NCI-H2227 (cell line): ENCODE measurements around the gene NBR1.
"Not testable (repeated sequence)": the region's sequence is repeated elsewhere in the genome, so short reads cannot be mapped to it uniquely, and the experiment has no call there.

Experiments
- DNase-seq: peaks from one replicate; lab custom pipeline; 2025; ENCODE audit not compliant: unreplicated experiment; lab: John Stamatoyannopoulos, UW

The NBR1 gene, protein sequence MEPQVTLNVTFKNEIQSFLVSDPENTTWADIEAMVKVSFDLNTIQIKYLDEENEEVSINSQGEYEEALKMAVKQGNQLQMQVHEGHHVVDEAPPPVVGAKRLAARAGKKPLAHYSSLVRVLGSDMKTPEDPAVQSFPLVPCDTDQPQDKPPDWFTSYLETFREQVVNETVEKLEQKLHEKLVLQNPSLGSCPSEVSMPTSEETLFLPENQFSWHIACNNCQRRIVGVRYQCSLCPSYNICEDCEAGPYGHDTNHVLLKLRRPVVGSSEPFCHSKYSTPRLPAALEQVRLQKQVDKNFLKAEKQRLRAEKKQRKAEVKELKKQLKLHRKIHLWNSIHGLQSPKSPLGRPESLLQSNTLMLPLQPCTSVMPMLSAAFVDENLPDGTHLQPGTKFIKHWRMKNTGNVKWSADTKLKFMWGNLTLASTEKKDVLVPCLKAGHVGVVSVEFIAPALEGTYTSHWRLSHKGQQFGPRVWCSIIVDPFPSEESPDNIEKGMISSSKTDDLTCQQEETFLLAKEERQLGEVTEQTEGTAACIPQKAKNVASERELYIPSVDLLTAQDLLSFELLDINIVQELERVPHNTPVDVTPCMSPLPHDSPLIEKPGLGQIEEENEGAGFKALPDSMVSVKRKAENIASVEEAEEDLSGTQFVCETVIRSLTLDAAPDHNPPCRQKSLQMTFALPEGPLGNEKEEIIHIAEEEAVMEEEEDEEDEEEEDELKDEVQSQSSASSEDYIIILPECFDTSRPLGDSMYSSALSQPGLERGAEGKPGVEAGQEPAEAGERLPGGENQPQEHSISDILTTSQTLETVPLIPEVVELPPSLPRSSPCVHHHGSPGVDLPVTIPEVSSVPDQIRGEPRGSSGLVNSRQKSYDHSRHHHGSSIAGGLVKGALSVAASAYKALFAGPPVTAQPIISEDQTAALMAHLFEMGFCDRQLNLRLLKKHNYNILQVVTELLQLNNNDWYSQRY

DNA sequence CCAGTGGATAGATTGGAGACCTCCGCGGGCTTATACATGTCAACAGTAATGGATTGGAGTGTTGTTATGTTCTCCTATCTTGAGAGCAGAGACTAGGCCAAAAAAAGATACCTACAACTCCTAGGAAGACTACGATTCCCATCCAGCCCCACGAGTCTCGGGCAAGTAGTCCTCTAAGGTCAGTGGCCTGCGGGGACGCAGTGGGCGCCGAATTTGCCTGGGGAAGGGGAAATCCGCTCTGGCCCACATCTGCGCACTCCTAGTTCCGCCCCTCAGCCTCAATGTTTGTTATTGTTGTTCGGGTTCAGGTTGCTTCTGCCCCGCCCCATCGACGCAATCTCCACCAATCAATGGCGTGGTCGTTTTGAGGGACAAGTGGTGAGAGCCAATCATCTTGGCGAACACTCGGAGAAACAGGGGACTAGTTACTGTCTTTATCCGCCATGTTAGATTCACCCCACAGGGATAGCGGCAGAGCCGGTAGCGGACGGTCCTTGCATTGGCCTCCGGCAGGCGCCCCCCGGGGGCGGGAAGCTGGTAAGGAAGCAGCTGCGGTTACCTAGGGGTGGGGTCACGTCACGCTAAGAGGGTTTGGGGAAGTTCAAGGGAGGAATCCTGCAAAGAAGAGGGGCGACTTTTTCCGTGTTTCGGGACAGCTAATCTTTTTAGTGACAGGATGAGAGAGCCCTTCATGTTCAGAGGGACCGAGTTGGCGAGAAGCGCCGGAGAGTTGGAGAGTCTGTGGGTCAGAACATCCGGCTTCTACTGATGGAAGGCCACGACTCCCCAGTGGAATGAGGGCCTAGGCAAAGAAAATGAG lies at the start of gene NBR1:
Gene NBR1 (plus strand): TSS at position 449 of the 820 bp plus-strand sequence. CDS start 4,586 bp downstream, outside the sequence.
- peak; percentile 98 for DNase-seq

GRCh38 chr17:43125133-43125966 lies 45.7 kb upstream of the NBR1 start, which contains the start of gene BRCA1:
Gene BRCA1, minus strand, starts transcription at chr17:43125364. Its CDS starts 1,268 bp downstream, at chr17:43124096.
- peak; percentile 99 for DNase-seq

GRCh38 chr17:43125967-43126910 lies 44.8 kb upstream of the NBR1 start:
- peak; percentile 50 for DNase-seq

DNA sequence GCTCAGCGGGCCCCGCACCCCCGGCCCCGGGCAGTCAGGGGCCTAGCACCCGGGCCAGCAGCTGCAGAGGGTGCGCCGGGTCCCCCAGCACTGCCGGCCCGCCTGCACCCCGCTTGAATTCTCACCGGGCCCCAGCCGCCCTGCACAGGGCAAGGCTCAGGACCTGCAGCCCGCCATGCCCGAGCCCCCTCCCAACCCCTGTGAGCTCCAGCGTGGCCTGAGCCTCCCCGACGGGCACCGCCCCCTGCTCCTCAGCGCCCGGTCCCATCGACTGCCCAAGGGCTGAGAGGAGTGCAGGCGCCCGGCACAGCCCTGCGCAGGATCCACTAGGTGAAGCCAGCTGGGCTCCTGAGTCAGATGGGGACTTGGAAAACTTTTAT lies 44.1 kb upstream of the NBR1 start:
- no peak for DNase-seq

DNA sequence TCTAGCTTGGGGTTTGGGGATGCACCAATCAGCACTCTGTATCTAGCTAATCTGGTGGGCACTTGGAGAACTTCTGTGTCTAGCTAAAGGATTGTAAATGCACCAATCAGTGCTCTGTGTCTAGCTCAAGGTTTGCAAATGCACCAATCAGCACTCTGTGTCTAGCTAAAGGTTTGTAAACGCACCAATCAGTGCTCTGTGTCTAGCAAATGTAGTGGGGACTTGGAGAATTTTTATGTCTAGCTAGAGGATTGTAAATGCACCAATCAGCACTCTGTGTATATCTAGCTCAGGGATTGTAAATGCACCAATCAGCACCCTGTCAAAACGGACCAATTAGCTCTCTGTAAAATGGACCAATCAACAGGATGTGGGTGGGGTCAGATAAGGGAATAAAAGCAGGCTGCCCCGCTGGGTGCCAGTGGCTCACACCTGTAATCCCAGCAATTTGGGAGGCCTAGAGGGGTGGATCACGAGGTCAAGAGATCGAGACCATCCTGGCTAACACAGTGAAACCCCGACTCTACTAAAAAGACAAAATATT lies 43.6 kb upstream of the NBR1 start:
- DNase-seq: not testable (repeated sequence)

- no peak for DNase-seq
These were observed 41.4 kb upstream of the NBR1 start for GRCh38 chr17:43129671-43130010.

DNA sequence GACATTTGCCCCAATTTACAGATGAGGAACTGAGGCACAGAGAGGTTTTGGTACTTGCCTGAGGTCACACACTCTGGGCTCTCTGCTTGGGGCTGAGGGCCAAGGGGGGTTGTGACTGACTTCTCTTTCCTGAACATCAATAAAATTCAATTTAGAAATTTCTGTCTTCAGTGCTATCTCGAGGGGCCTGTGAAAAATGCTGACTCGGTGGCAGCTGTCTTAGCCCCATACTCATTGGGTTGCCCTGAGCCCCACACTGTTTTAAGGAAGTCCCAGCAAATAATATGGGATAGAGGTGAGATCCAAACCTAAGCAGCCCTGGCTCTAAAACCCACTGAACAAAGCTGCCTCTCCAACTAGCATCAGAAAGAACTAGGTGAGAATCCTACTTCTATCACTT lies 38.9 kb upstream of the NBR1 start:
- DNase-seq: no peak

DNA sequence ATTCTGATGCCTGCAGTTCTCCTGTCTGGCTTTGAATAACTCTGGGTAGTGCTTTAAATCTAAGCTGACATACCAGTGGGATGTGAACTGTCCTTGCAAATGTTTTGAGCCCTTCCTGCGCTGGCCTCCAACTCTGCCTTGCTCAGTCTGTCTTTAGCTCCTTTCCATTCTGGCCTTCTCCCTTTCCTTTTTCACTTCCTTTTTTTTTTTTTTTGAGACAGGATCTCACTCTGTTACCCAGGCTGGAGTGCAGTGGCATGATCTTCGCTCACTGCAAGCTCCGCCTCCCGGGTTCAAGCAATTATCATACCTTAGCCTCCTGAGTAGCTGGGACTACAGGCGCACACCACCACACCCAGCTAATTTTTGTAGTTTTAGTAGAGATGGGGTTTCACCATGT lies 37.6 kb upstream of the NBR1 start:
- not testable (repeated sequence) for DNase-seq

- DNase-seq: no peak
These were observed 36.1 kb upstream of the NBR1 start for GRCh38 chr17:43134774-43135453.

- no peak for DNase-seq
These were observed 35.6 kb upstream of the NBR1 start for GRCh38 chr17:43135454-43135819.

GRCh38 chr17:43136574-43136973 lies 34.4 kb upstream of the NBR1 start:
- not testable (repeated sequence) for DNase-seq

- DNase-seq: not testable (repeated sequence)
These were observed 32.5 kb upstream of the NBR1 start for GRCh38 chr17:43138531-43138930.

GRCh38 chr17:43140396-43141332 lies 30.4 kb upstream of the NBR1 start:
- DNase-seq: no peak

DNA sequence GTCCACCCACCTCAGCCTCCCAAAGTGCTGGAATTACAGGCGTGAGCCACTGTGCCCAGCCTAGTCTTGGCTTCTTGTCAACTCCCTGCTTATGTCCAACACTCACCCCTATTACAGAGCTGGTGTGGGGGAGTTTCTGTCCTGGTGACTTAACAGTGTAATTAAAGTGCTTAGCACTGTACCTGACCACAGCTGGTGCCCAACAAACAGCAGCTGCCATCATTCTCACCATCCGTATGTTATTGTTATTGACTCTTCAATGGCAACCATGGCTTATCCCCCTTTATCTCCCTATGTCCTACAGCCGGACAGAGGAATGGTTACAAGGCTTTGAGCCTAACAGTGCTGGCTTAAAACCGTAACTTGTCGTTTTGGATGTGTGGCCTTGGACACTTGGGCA lies 28.9 kb upstream of the NBR1 start:
- DNase-seq: peak; percentile 20

- no peak for DNase-seq
These were observed 27.8 kb upstream of the NBR1 start for GRCh38 chr17:43143201-43143600.

DNA sequence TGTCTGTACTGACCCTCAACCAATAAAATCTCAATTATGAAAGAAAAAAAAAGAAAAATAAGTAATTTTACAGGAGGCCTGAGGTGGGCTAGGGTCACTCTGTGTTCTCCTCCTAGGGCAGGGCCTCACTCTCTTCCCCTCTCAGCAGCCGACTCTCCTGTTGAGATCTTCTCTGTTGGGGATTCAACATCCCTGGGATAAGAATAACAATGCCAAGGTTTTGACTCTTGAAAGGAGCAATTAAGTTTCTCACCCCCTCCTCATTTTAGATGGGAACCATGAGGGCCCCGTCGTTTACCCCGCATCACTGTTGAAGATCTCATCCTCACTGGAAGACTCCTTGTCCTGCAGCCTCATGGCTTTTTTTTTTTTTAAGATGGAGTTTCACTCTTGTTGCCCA lies 24.4 kb upstream of the NBR1 start:
- DNase-seq: no peak

GRCh38 chr17:43151880-43152456 lies 19.0 kb upstream of the NBR1 start:
- no peak for DNase-seq
